GM12892 (cell line): ENCODE data around the gene VLDLR.
"Not testable (repeated sequence)": the region's sequence is repeated elsewhere in the genome, so short reads cannot be mapped to it uniquely, and the experiment has no call there.

Experiments
- DNase-seq: peaks from one replicate; pipeline ENCODE4 v3.0.0; 2011; ENCODE audit not compliant: insufficient read length
- FAIRE-seq: peaks from 2 replicates; lab custom pipeline; 2011; peaks lifted over from hg19 to GRCh38; lab: Jason Lieb, UNC
- POLR2A ChIP-seq: IDR thresholded peaks from 2 replicates; pipeline ENCODE4 v1.6.1; 2011; ENCODE audit warnings: low read depth, low read length, control low read depth
- POLR2AphosphoS5 ChIP-seq: IDR thresholded peaks from 2 replicates; pipeline ENCODE4 v1.6.1; 2011; ENCODE audit warnings: low read depth, low read length, control low read depth
- TAF1 ChIP-seq: IDR thresholded peaks from 2 replicates; pipeline ENCODE4 v1.6.1; 2011; ENCODE audit warnings: low read depth, mild to moderate bottlenecking, control low read depth, low read length, borderline replicate concordance

VLDLR gene

GRCh38 chr9:2704504-2704903 is 82.9 kb downstream of the VLDLR start:
- TF ChIP-seq POLR2AphosphoS5 (no peak), TAF1 (no peak), POLR2A (no peak)
- DNase-seq (no peak), FAIRE-seq (no peak)

- FAIRE-seq, DNase-seq: not testable (repeated sequence)
Observed at GRCh38 chr9:2707256-2707655, 85.7 kb downstream of the VLDLR start.
